HG02938 (cell line): ENCODE data around the gene TBK1.
A peak's percentile ranks its signal among the peaks of the same experiment; 100 is the strongest.

Experiments used
- ATAC-seq: cut with Tn5 transposase; IDR thresholded peaks from one replicate; pipeline ENCODE4 v1.9.1; 2021; ENCODE audit warnings: mild to moderate bottlenecking, moderate library complexity; ENCODE audit not compliant: unreplicated experiment

Gene TBK1

DNA sequence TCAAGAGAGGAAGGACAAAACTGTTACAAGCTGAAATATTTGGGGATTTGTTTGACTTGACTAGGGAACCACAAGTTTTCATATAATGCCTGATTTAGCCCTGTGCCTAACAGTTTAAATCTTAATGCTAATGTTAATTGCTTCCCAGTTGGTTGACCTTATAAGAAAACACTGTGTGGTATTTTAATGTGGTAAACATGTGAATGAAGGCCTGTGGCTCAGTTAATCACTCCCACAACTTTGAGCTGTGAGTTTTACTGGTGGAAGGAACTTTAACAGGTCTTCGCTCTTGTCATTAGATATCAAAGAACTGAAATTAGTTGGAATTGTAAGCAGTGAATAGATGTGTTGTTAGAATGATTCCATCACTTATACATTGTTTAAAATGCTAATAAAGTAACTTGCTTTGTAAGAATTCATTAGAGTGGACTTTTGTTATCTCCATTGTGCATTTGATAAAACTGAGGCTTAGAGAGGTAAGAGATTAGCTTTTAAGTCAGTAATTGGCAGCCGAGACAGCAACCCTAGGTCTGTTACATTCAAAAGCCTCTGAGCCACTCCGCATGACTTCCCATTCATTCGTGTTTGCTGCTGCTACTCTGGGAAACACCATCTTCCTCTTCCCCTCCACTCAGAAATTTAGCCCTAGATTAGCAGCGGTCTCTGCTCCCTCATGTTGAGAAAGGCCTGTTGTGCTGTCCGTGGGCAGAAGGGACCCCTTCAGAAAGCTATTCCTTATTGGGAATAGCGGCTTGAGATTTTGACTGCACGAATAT is 1.0 kb upstream of the TBK1 start:
- no peak for ATAC-seq

DNA sequence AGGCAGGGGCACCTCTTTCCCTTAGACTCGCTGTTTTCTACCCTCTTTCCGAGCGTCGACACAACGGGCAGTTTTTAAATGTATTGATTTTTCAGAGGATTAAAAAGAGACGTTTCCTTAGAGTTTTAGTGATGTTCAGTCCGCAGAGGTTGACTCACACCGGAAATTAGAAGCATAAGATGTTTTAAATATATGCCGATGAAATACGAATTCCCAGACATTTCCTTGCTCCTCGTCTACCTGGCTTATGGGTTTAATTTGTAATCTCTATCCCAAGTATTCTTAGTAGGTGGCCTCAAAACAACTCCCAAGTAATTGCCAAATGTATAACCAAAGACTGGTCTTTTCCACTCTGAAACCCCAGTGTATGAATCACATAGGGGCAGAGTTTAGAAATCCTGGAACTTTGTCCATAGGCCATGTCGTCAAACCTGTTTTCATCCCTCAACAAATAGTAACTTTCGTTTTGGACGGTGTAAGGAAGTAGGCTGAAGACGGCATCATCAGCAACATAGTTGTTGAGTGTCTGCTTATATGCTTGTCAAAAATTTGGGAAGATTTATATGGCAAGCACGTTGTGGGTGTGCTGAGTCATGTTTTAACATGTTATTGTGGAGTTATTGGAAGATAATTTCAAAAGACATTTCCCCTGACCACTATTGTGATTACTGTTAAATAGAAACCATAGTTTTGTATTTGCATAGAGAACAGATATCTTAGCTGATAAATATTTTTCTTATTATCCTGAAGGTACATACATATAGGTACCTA is 824 bp downstream of the TBK1 start:
- ATAC-seq: no peak

GRCh38 chr12:64455506-64455905 is 3.6 kb downstream of the TBK1 start:
- no peak for ATAC-seq

DNA sequence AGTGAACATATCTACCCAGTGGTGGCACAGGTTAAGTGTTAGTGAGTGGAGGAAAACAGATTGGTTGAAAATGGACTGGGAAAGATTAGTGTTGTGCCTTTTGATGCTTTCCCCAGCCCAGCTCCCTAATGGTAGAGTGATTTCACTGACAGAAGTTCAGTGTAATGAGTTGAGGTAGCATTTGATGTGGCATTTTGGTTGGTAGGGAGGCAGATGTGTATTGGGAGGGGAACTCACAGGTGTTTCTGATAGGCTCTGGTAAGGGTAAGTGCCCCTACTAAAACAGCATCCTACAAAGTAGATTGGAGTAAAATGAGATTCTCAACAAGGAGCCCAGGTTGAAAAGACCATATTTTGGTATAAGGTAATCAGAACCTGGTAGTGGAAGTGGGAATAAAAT is 4.2 kb downstream of the TBK1 start:
- ATAC-seq: no peak

DNA sequence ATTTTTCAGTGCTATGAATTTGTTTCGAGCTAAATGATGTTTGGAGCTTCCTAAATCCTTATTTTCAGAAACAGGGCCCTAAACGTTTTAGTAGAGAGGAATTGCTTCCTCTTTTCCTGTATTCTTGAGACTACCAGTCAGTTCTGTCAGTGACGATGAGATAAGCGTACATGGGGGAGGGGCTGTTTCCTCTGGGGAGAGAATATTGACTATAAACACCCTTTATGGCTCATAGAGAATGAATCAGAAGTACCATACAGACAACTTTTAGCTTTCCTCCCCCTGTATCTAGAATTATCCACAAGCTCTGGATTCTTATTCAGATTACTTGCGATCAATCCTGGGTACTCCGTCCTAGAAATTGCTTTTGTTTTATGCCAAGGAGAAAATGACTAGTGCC is 5.1 kb downstream of the TBK1 start:
- no peak for ATAC-seq

DNA sequence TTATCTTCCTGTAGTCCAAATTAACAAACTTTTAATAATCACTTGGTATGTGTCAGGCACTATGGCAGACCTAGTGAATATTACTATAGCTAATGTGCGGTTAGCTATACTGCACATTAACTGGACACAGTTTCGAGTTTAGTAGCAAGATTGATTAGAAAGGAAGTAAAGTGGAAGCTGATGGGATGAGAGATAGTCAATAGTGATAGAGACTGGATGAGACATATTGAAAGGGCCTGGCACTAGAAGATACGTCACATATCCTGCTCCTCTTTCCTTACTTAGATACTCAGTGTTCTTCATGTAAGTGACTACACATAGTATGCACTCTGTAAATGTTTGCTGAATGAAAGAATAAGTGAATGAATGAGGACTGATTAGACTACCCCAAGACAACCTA is 5.5 kb downstream of the TBK1 start:
- no peak for ATAC-seq

GRCh38 chr12:64457923-64458322 is 6.0 kb downstream of the TBK1 start:
- no peak for ATAC-seq

DNA sequence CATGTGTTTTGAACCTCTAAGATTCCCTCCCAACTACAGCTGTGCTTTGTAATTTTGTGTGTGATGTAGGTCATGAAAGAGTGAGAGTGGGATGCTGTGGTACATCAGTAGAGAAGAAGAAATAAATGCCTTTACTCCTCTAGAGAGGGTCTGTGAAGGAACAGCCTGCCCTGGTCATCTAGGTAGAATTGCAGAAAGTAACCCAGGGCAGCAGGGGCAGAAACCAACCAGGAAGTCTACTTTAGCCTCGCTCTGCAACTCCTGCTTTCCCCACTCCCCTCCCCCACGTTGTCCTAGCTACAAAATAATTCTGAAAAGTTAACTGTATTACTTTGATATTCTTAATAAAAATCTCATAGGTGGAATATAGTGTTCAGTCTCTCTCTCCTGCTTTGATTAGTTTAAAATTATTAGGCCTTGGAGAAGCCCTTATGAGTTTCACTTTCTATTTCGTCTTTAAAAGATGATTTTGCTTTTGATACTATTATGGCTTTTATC is 7.5 kb downstream of the TBK1 start:
- ATAC-seq: peak; percentile 55

GRCh38 chr12:64461634-64462414 is 9.9 kb downstream of the TBK1 start:
- no peak for ATAC-seq

DNA sequence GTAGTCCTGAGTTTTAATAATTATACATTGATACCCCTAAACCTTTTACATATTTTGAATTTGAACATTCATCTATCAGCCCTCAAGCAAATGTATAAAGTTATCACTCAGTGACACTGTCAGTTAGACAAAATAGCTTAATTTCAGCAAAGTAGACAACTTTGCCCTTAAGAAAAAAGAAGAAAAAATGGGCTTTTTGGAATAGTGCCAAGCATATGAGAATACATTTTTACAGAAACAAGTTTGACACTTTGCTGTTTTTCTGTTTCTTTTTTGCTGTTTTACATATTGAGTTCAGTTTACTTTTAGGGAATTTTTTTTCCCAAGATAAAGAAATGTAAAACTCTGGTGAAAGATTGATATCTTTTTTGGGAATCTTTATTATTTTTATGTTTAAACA is 14.3 kb downstream of the TBK1 start:
- no peak for ATAC-seq

DNA sequence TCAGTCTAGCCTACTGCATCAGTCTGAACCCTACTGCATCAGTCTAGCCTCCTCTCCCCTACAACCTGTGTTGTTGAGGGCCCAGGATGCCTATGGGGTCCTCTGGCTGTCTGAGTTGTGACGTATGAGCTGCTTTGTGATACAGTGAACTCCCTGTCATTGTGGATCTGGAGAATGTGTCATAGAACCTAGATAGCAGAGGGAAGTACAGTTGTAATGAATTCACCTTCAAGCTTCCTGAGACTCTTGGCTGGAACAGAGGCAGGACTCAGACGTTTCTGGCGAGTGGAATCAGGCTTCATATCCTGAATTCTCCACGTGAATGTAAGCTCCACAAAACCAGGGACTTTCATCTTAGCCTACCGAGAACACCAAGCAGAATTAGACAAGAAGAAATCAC is 17.0 kb downstream of the TBK1 start:
- no peak for ATAC-seq

DNA sequence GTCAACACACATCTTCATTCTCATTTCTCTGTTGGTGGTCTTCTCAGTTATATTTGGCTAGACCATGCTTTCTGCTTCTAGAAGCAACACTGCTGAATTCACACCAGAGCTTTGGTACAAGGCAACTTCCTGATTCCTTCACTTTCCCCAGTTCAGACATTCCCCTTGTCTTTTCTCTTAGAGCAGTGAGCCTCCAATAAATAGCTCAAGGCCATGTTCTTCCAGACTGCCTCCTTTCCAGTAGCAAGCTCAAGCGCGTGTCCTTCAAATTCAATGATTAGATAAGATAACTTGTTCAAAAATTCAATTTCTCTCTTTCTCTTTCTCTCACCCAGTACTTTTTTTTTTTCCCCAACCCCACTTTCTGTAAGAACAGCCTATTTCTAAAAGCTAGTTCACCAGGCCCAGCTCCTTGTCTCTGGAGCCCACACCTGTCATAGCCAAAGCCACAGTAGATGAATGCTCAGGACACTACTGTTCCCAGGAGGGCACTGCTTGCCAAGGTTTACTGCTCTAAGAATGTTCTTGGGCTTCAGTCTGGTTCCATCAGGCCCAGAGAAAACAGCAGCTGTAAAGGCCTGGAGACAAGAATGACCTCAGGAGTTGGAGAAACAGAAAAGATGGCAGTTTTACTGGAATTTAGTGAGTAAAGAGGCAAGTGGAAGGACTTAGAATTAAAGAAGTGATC is 17.7 kb downstream of the TBK1 start:
- no peak for ATAC-seq

GRCh38 chr12:64470495-64470894 is 18.6 kb downstream of the TBK1 start:
- ATAC-seq: no peak

DNA sequence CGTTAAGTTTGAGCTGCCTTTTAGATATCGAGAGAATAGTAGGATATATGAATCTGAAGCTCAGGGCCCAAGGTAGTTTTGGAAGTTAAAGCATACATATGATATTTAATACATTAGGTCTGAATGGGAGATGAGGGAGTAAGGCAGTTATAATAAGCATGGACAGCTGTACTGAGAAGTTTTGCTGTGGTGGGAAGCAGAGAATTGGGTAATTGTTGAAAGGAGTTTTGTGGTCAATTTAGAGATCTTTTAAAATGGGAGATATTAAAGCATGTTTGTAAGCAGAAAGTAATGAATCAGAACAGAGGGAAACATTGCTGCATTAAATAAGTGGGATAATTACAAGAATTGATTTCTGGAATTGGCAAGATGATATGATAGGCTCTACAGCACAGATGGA is 21.3 kb downstream of the TBK1 start:
- ATAC-seq: no peak

- no peak for ATAC-seq
Measured at GRCh38 chr12:64475518-64475917, 23.6 kb downstream of the TBK1 start.

DNA sequence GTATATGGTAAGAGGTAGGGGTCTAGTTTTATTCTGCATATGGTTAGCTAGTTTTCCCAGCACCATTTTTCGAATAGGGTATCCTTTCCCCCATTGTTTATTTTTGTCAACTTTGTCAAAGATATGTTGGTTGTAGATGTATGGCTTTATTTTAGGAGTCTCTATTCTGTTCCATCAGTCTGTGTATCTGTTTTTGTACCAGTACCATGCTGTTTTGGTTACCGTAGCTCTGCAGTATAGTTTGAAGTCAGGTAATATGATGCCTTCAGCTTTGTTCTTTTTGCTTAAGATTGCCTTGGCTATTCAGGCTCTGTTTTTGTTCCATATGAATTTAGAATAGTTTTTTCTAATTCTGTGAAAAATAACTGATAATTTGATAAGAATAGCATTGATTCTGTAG is 24.9 kb downstream of the TBK1 start:
- no peak for ATAC-seq

DNA sequence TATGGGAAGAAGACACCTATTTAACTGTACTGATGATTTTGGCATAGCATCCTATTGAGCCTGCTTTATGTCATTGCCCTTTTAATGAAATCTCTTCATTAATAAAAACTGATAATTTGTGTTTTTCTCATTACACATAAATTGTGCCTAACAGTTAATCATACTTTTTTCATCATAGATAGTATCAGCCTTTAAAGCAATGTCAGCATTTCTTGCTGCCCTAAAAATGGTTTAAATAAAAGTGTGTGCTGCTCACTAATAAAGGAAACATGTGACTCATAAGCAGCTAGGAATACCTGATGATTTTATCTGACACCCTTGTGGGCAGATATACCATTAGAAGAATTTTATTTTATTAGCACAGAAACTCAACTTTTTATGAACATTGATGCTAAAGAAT is 26.7 kb downstream of the TBK1 start:
- ATAC-seq: no peak

DNA sequence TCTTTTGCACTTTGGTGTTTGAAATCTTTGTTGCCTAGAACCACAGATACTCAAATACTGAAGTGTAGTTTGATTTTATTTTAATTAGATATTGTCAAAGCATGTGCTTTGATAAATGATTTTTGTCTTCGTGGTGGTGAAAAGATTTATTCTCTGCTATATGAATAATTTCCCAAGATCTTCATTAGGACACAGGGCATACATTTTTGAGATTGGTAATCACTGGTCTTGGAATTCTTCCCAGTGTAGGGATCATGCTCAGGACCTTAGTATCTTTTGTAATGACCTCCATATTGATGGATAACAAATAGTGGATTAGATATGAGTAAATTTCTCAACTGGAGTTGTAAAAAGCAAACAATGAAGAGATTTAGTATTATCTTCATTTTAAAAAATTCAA is 28.2 kb downstream of the TBK1 start:
- ATAC-seq: no peak

DNA sequence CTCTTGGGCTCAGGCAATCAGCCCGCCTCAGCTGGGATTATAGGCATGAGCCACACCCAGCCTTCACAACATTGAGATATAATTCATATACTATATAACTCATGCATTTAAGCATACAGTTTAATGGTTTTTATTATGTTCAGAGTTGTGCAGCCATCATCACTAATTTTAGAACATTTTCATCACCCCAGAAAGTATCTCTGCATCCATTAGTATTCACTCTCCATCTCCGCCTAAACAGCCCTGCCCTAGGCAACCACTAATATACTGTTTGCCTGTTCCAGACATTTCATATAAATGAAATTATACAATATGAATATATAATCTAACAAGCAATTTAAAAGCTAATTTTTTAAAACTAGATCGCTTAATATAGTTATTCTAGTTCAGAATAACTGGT is 34.7 kb downstream of the TBK1 start:
- ATAC-seq: no peak

GRCh38 chr12:64491718-64492117 is 39.8 kb downstream of the TBK1 start:
- ATAC-seq: no peak

DNA sequence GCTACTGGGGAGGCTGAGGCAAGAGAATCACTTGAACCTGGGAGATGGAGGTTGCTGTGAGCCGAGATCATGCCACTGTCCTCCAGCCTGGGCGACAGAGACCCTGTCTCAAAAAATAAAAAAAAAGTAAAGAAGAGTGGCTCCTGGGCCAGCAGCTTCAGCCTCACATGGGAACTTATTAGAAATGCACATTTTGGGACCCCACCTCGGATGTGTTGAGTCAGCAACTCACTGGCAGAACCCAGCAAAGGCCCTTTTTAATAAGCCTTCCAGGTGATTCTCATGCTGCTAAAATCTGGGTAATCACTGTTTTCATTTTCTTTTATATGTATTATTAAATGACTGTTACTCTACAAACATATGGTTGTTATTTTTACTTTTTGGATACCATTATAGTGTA is 41.6 kb downstream of the TBK1 start:
- no peak for ATAC-seq
